HEK293T (cell line): ENCODE data around the gene KCTD6.

ENCODE experiments used
- ARNT ChIP-seq: fragments of 450-650 bp; IDR thresholded peaks from 2 replicates; pipeline ENCODE4 v1.6.1; 2017; ENCODE audit warnings: mild to moderate bottlenecking
- BHLHE40 ChIP-seq: fragments of 450-650 bp; IDR thresholded peaks from 2 replicates; pipeline ENCODE4 v1.6.1; 2016; ENCODE audit warnings: mild to moderate bottlenecking, moderate library complexity, borderline replicate concordance
- FOXA1 ChIP-seq: fragments of 450-650 bp; IDR thresholded peaks from 2 replicates; pipeline ENCODE4 v1.6.1; 2016; ENCODE audit warnings: mild to moderate bottlenecking
- FOXM1 ChIP-seq: fragments of 450-650 bp; IDR thresholded peaks from 2 replicates; pipeline ENCODE4 v1.6.1; 2017; ENCODE audit warnings: mild to moderate bottlenecking, borderline replicate concordance
- HDGF ChIP-seq: fragments of 450-650 bp; IDR thresholded peaks from 2 replicates; pipeline ENCODE4 v1.6.1; 2017; ENCODE audit warnings: antibody characterized with exemption, borderline replicate concordance
- NFRKB ChIP-seq: fragments of 450-650 bp; IDR thresholded peaks from 2 replicates; pipeline ENCODE4 v1.6.1; 2016; ENCODE audit warnings: mild to moderate bottlenecking, moderate library complexity
- PKNOX1 ChIP-seq: fragments of 450-650 bp; IDR thresholded peaks from 2 replicates; pipeline ENCODE4 v1.6.1; 2016

- no peak for TF ChIP-seq HDGF
- no peak for TF ChIP-seq BHLHE40
- TF ChIP-seq NFRKB = no peak
- TF ChIP-seq FOXA1 = no peak
- TF ChIP-seq PKNOX1 = no peak
- no peak for TF ChIP-seq ARNT
- no peak for TF ChIP-seq FOXM1
Measured at GRCh38 chr3:58531956-58532355, 40.1 kb downstream of the KCTD6 start.
